ENCODE measurements around the gene ABHD14A.

ABHD14A gene

GRCh38 chr3:51941798-51942602 is 32.9 kb upstream of the ABHD14A start, which contains the start of the genes PARP3 and RRP9:
Gene PARP3 (plus strand): TSS chr3:51942363. CDS start chr3:51943356, 993 bp downstream.
Gene RRP9 (minus strand): TSS chr3:51941904. CDS start chr3:51941867, 37 bp downstream.
- peak; percentile 100 for DNase-seq

- peak; percentile 85 for DNase-seq
Observed at GRCh38 chr3:51942603-51943450, 32.0 kb upstream of the ABHD14A start.

DNA sequence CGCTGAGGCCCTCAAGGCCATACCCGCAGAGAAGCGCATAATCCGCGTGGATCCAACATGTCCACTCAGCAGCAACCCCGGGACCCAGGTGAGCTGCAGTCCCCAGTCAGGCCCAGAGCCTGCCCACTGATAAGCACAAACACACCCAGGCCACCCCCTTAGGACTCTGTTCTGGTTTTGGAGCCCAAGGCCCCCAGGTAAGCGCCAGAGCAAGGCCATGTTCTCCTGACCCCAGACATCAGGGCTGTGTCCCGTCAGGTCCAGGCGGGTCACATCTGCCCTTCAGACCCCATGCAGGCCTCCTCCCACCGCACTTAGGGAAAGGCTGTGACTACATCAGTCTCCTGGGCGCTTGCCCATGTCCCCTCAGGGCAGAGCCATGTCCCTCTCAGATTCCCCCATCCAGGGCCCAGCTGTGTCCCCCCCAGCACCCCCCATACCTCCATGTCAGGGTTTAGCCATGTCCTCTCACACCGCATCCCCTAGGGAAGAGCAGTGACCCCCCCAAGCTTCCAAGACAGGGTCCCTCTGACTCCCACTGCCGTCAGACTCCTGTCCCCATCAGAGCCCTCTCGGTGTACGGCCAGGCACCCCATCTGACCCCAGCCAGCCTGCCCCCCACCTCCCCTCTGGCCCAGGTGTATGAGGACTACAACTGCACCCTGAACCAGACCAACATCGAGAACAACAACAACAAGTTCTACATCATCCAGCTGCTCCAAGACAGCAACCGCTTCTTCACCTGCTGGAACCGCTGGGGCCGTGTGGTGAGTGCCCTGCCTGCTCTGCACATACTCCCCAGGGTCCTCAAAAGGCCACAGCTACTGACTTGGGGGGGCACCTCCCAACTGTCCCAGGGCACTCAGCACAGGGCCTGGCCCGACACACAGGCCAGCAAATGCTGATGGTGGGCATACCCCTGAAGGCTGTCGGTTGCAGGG is 31.1 kb upstream of the ABHD14A start:
- DNase-seq, result peak; percentile 62

- peak; percentile 56 for DNase-seq
Observed at GRCh38 chr3:51944451-51945021, 30.3 kb upstream of the ABHD14A start.

- peak; percentile 56 for DNase-seq
Observed at GRCh38 chr3:51945031-51945840, 29.6 kb upstream of the ABHD14A start.

GRCh38 chr3:51945926-51946705 is 28.7 kb upstream of the ABHD14A start:
- DNase-seq, result no peak

- DNase-seq, result no peak
Observed at GRCh38 chr3:51946796-51947195, 28.1 kb upstream of the ABHD14A start.

DNA sequence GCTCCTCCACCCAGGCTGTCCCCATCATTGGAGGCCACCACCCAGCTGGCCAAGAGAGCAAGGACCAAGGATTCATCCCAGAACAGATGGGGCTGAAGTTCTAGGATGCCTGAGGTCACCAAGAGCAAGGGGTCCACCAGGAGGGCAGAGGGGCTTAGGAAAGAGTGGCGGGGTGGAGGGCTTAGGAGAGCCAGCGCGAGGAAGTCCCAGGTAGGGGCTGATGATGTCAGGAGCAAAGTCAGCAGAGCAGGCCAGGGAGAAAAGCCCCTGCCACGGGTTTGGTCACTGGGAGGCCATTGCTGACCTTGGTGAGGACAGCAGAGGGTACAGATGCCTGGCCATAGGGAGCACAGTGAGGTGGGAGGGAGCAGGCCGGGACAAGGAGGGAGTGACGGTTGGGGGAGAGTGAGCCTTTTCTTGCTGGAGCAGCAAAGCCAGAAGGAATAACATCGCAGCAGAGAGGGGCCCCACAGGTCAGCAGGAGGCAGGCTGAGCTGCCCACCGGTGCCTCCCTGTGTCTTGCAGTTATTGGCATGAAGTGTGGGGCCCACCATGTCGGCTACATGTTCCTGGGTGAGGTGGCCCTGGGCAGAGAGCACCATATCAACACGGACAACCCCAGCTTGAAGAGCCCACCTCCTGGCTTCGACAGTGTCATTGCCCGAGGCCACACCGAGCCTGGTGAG is 27.5 kb upstream of the ABHD14A start:
- no peak for DNase-seq

GRCh38 chr3:51948016-51948580 is 26.8 kb upstream of the ABHD14A start:
- no peak for DNase-seq

GRCh38 chr3:51949121-51949520 is 25.7 kb upstream of the ABHD14A start:
- no peak for DNase-seq

GRCh38 chr3:51950899-51951298 is 24.0 kb upstream of the ABHD14A start:
- DNase-seq, result no peak

- DNase-seq, result no peak
Observed at GRCh38 chr3:51953445-51953844, 21.4 kb upstream of the ABHD14A start.

DNA sequence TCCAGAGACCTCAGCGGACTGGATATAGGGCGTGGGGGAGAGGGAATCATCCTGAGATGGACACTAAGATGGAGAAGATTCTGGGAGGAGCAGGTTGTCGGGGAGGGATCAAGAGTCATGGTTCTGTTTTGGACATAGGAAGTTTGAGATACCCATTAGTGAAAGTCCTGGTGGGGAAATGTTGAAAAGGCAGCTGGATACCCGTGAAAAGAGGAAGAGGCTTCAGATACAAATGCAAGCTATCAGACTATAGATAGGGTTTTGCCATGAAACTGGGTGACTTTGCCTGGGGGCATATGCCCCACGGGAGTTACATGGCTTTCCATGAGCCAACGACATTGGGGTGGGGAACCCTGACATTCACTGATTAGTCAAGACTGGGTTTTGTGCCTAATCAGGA is 20.8 kb upstream of the ABHD14A start:
- no peak for DNase-seq

- DNase-seq, result no peak
Observed at GRCh38 chr3:51954713-51955112, 20.2 kb upstream of the ABHD14A start.

DNA sequence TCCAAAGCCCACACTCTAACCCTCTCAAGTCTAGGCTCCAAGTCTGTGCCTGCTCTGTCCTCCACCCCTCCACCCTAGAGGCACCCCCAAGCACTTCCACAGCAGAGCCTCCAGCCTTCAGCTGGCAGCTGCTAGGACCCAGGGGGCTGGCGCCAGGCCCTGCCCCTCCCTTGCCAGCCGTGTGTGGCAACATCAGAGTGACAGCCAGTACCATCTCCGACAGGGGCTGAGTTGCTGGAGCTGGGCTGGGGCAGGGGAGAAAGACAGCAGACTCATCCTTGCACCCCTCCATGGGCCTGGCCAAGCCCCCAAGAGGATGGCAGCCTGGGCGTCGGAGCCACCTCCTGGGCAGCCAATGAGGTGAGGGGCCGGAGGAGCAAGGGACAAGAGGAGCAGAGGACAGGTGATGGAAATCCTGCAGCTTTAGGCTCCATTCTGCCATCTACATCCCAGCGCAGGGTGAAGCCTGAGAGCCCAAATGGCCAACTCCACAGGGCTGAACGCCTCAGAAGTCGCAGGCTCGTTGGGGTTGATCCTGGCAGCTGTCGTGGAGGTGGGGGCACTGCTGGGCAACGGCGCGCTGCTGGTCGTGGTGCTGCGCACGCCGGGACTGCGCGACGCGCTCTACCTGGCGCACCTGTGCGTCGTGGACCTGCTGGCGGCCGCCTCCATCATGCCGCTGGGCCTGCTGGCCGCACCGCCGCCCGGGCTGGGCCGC is 19.5 kb upstream of the ABHD14A start, which contains the start of gene GPR62:
Gene GPR62 (plus strand): TSS at position 207 of the 718 bp plus-strand sequence. CDS start 272 bp downstream, at position 479.
- DNase-seq, result no peak

DNA sequence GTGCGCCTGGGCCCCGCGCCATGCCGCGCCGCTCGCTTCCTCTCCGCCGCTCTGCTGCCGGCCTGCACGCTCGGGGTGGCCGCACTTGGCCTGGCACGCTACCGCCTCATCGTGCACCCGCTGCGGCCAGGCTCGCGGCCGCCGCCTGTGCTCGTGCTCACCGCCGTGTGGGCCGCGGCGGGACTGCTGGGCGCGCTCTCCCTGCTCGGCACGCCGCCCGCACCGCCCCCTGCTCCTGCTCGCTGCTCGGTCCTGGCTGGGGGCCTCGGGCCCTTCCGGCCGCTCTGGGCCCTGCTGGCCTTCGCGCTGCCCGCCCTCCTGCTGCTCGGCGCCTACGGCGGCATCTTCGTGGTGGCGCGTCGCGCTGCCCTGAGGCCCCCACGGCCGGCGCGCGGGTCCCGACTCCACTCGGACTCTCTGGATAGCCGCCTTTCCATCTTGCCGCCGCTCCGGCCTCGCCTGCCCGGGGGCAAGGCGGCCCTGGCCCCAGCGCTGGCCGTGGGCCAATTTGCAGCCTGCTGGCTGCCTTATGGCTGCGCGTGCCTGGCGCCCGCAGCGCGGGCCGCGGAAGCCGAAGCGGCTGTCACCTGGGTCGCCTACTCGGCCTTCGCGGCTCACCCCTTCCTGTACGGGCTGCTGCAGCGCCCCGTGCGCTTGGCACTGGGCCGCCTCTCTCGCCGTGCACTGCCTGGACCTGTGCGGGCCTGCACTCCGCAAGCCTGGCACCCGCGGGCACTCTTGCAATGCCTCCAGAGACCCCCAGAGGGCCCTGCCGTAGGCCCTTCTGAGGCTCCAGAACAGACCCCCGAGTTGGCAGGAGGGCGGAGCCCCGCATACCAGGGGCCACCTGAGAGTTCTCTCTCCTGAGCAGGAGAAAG is 18.7 kb upstream of the ABHD14A start:
- DNase-seq, result peak; percentile 74

DNA sequence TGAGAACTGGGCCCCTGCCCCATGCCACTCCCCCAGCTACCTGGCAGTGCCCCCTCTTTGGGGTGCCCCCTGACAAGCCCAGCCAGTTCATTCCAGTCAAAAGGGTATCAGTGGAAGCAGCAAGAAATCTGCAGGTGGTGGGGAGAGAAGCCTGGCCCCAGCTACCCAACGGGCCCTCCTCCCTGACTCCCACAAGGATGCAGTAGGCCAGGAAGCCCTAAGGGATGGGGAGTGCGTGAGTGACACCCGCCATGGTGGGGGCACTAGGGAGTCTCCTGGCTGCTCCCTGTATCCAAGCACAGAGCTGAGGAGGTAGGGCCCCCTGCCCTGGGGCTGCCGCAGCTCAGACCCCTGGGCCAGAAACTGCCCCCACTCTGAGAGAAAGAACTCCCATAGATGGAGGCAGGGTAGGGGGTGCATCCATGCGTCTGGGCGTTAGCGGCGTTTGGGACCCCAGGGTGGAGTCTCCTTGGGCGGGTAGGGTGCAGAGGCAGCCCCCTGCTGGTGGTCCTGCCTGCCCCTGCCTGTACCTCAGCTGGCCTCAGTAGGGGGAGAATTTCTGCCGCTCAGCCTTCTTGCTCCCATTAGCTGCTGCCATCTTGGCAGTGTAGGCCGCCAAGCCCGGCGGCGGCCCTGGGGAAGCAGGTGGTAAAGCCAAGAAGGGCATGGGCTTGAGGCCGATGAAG is 17.2 kb upstream of the ABHD14A start:
- DNase-seq, result no peak
